Neural progenitor cell (in vitro differentiated cells): Measurements from ENCODE around the gene GOLGA6A. TPM values are rescaled to one million over a fixed set of nuclear protein-coding genes. Genes with fewer than 3 reads are reported as not detected.

Experiments
- DNase-seq: peaks from one replicate; pipeline ENCODE4 v3.0.0-alpha.2; 2016; ENCODE audit warnings: low spot score
- H2AFZ ChIP-seq: fragments of 200-600 bp; sonication (generic); replicated peaks from 2 replicates; pipeline ENCODE4 v1.6.1; 2016; ENCODE audit warnings: antibody characterized with exemption
- H3F3A ChIP-seq: fragments of 200-600 bp; sonication (generic); 2 replicates; pipeline ENCODE4 v1.6.1; 2016; ENCODE audit warnings: antibody characterized with exemption, low read depth
- H3K27ac ChIP-seq: fragments of 200-600 bp; sonication (generic); 2 replicates; pipeline ENCODE4 v1.5.1; 2016; ENCODE audit warnings: mild to moderate bottlenecking
- H3K27me3 ChIP-seq: fragments of 200-600 bp; sonication (generic); 2 replicates; pipeline ENCODE4 v1.6.1; 2016; ENCODE audit warnings: mild to moderate bottlenecking, moderate library complexity
- H3K36me3 ChIP-seq: fragments of 200-600 bp; sonication (generic); 2 replicates; pipeline ENCODE4 v1.5.1; 2016
- H3K4me1 ChIP-seq: fragments of 200-600 bp; sonication (generic); 2 replicates; pipeline ENCODE4 v1.6.1; 2016; ENCODE audit warnings: mixed run types
- H3K4me2 ChIP-seq: fragments of 200-600 bp; sonication (generic); 2 replicates; pipeline ENCODE4 v1.6.1; 2016
- H3K4me3 ChIP-seq: fragments of 200-600 bp; sonication (generic); 2 replicates; pipeline ENCODE4 v1.5.1; 2016
- H3K79me2 ChIP-seq: fragments of 200-600 bp; sonication (generic); 2 replicates; pipeline ENCODE4 v1.6.1; 2016; ENCODE audit warnings: low read depth
- H3K9ac ChIP-seq: fragments of 200-600 bp; sonication (generic); 2 replicates; pipeline ENCODE4 v1.6.1; 2016
- H3K9me3 ChIP-seq: fragments of 200-600 bp; sonication (generic); 2 replicates; pipeline ENCODE4 v1.5.1; 2016; ENCODE audit warnings: low read depth
- H4K20me1 ChIP-seq: fragments of 200-600 bp; sonication (generic); 2 replicates; pipeline ENCODE4 v1.6.1; 2016; ENCODE audit warnings: low read depth
- H3K27ac Mint-ChIP-seq: 3 replicates; pipeline ENCODE4 v1.8.0; 2021; ENCODE audit warnings: mixed read lengths
- H3K27me3 Mint-ChIP-seq: 2 replicates; pipeline ENCODE4 v1.8.0; 2022; ENCODE audit warnings: low read depth, mild to moderate bottlenecking, inconsistent platforms, moderate library complexity, mixed read lengths; ENCODE audit not compliant: insufficient read depth
- H3K36me3 Mint-ChIP-seq: 3 replicates; pipeline ENCODE4 v1.8.0; 2021; ENCODE audit warnings: mixed read lengths
- H3K4me1 Mint-ChIP-seq: 3 replicates; pipeline ENCODE4 v1.8.0; 2021; ENCODE audit warnings: mixed read lengths
- H3K4me3 Mint-ChIP-seq: 3 replicates; pipeline ENCODE4 v1.8.0; 2021; ENCODE audit warnings: mild to moderate bottlenecking, moderate library complexity, mixed read lengths
- H3K9me3 Mint-ChIP-seq: 3 replicates; pipeline ENCODE4 v1.8.0; 2020; ENCODE audit warnings: mixed read lengths
- EZH2 ChIP-seq: fragments of 200-600 bp; sonication (generic); IDR thresholded peaks from 2 replicates; pipeline ENCODE4 v1.6.1; 2017; ENCODE audit warnings: antibody characterized with exemption, mild to moderate bottlenecking, moderate library complexity
- EZH2phosphoT487 ChIP-seq: fragments of 200-600 bp; sonication (generic); IDR thresholded peaks from 2 replicates; pipeline ENCODE4 v1.6.1; 2017; ENCODE audit warnings: antibody characterized with exemption
- total RNA-seq: library from RNA; depleted of rRNA; stranded (reverse); fragments of >200 nt; gene quantifications from 2 replicates; pipeline ENCODE4 v1.2.3, GENCODE V29; 2015; ENCODE audit warnings: low replicate concordance
- TF ChIP-seq, protein P1 (sequence below): fragments of 200-600 bp; sonication (generic); IDR thresholded peaks from 2 replicates; pipeline ENCODE4 v1.5.1; 2017; ENCODE audit warnings: antibody characterized with exemption, mild to moderate bottlenecking

The GOLGA6A gene
- total RNA-seq, 1 donor from 2014 or later = 0.04 TPM

DNA sequence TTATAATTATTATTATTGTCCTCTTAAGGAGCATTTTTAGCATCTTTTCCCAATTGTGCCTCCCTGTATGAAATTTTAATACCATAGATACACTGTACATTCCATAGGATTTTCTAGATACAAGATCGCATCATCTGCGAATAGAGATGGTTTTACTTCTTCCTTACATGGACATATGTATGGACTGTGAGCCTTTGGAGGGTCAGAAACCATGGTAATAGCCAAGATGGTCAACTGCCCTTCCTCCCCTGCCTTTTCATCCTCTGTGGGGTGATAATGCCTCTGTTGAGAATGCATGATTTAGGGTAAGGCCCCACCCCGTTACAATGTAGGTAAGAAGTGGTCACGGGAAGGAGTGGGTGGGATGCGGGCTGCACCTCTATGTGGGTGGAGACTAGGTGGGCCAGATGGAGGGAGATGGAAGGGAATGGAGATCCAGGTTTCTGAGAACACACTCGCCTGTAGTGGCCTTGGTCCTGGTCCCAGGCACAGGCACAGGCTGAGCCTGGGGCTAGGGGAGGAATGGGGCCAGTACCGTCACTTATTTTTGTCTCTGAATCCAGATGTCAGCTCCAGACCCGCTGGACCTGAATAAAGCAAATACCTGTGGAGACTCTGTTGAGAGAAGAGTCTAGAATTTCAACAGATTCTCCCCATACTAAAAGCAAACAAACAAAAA lies 31.7 kb downstream of the GOLGA6A start:
- Histone ChIP-seq H3K4me2 (no peak overlapping the region), H3K9ac (no peak overlapping the region), H3K36me3 (no peaks in the 10 kb centered on the region), H3K27me3 (peaks cover 16% of the 10 kb centered on the region), H3K79me2 (no peaks in the 10 kb centered on the region), H3F3A (no peaks in the 10 kb centered on the region), H3K4me1 (peaks cover 4% of the 10 kb centered on the region), H4K20me1 (peaks cover 3% of the 10 kb centered on the region), H3K4me3 (no peak overlapping the region), H3K27ac (no peak overlapping the region), H2AFZ (no peak overlapping the region), H3K9me3 (no peaks in the 10 kb centered on the region)
- Mint-ChIP-seq H3K4me3 (no peak overlapping the region), H3K27ac (no peak overlapping the region), H3K9me3 (peaks cover 3% of the 10 kb centered on the region), H3K27me3 (peaks cover 8% of the 10 kb centered on the region), H3K4me1 (peaks cover 9% of the 10 kb centered on the region), H3K36me3 (no peaks in the 10 kb centered on the region)
- DNase-seq = no peak
- TF ChIP-seq EZH2 (no peak), EZH2phosphoT487 (no peak)

DNA sequence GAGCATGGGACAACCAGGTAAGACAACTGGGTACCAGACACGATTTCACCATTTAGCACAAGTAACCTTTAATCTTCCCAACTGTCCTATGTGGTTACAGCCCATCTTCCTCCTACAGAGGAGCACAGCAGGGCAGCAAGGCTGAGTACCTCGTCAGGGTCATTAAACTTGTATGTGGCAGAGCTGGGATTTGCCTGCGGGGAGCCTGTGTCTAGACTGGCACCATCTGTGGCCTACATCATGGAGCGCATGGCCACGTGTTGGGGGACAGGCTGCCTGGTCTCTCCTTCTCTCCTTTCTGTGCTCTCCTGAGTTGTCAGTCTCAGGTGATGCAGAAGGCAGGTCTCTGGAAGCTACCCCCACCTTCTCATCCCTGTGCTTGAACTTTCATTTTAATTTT lies 32.2 kb downstream of the GOLGA6A start:
- Mint-ChIP-seq H3K9me3 (peaks cover 3% of the 10 kb centered on the region), H3K36me3 (no peaks in the 10 kb centered on the region), H3K4me1 (peaks cover 9% of the 10 kb centered on the region), H3K4me3 (no peak overlapping the region), H3K27me3 (peaks cover 8% of the 10 kb centered on the region), H3K27ac (no peak overlapping the region)
- Histone ChIP-seq H3K9ac (no peak overlapping the region), H3K9me3 (no peaks in the 10 kb centered on the region), H3K79me2 (no peaks in the 10 kb centered on the region), H3K27me3 (peaks cover 10% of the 10 kb centered on the region), H4K20me1 (peaks cover 3% of the 10 kb centered on the region), H3K4me2 (no peak overlapping the region), H3K4me3 (no peak overlapping the region), H3K4me1 (peaks cover 4% of the 10 kb centered on the region), H3K36me3 (no peaks in the 10 kb centered on the region), H3K27ac (no peak overlapping the region), H3F3A (no peaks in the 10 kb centered on the region), H2AFZ (no peak overlapping the region)
- no peak for DNase-seq
- no peak for TF ChIP-seq EZH2
- no peak for TF ChIP-seq EZH2phosphoT487
- TF ChIP-seq, protein P1, sequence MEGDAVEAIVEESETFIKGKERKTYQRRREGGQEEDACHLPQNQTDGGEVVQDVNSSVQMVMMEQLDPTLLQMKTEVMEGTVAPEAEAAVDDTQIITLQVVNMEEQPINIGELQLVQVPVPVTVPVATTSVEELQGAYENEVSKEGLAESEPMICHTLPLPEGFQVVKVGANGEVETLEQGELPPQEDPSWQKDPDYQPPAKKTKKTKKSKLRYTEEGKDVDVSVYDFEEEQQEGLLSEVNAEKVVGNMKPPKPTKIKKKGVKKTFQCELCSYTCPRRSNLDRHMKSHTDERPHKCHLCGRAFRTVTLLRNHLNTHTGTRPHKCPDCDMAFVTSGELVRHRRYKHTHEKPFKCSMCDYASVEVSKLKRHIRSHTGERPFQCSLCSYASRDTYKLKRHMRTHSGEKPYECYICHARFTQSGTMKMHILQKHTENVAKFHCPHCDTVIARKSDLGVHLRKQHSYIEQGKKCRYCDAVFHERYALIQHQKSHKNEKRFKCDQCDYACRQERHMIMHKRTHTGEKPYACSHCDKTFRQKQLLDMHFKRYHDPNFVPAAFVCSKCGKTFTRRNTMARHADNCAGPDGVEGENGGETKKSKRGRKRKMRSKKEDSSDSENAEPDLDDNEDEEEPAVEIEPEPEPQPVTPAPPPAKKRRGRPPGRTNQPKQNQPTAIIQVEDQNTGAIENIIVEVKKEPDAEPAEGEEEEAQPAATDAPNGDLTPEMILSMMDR = no peak

DNA sequence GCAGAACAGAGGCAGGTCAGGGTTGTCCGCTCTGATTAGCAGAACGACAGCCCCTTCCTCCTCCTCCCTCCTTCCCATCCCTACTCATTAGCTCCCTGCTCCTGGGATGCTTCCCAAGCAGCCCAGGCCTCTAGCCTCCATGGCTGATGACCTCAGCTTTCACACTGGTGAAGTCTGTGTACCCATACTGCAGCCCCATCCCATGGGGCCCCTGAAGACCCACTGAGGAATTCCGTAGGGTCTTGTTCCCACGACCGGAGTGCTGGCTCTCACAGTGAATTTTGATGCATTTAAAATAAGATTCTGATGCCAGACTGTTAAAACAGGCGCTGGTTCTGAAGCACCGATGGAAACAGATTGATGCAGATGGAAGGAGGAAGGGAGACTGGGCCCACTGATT lies 36.1 kb downstream of the GOLGA6A start:
- H3K4me1 Mint-ChIP-seq = peaks cover 3% of the 10 kb centered on the region
- no peak overlapping the region for H3K4me3 Mint-ChIP-seq
- no peak overlapping the region for H3K27ac Mint-ChIP-seq
- H3K27me3 Mint-ChIP-seq = peaks cover 8% of the 10 kb centered on the region
- Histone ChIP-seq H3F3A (no peaks in the 10 kb centered on the region), H3K9ac (no peak overlapping the region), H3K27ac (no peak overlapping the region), H4K20me1 (peaks cover 3% of the 10 kb centered on the region), H3K79me2 (no peaks in the 10 kb centered on the region), H3K36me3 (no peaks in the 10 kb centered on the region), H3K4me1 (peaks cover 4% of the 10 kb centered on the region), H3K9me3 (no peaks in the 10 kb centered on the region), H3K4me3 (no peak overlapping the region), H2AFZ (no peak overlapping the region), H3K27me3 (no peaks in the 10 kb centered on the region), H3K4me2 (no peak overlapping the region)
- no peak for DNase-seq
- H3K36me3 Mint-ChIP-seq = no peaks in the 10 kb centered on the region
- no peaks in the 10 kb centered on the region for H3K9me3 Mint-ChIP-seq
- no peak for TF ChIP-seq EZH2phosphoT487
- no peak for TF ChIP-seq EZH2

DNA sequence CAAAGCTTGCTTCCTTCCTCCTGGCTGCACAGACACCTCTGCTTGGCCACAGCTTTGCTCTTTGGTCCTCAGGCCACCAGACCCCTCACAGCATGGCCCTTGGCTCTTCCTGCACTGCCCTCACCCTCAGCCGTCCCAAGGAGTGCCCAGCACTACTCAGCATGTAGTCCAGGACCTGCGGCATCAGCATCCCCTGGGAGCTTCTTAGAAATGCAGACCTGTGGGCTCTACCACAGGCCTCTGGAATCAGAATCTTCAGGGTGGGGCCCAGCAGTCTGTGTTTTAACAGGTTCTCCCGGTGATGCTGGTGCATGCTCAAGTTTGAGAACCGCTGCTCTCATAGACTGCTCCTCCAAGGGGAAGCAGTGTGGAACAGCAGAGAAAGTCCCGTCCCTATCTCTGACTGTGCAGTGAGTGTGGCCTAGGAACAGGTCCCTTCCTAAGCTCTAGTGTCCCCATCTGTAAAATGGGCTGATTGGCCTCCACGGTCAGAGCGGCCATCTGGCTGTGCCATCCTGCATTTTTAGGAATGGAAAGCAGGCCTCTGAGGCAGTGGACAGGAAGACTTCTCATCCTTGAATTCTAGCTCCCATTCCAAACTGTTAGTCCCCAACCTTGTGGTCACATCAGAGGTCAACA lies 36.6 kb downstream of the GOLGA6A start:
- H2AFZ ChIP-seq = no peak overlapping the region
- H3K9me3 Mint-ChIP-seq = no peaks in the 10 kb centered on the region
- no peaks in the 10 kb centered on the region for H3K36me3 ChIP-seq
- DNase-seq = no peak
- no peak overlapping the region for H3K4me3 Mint-ChIP-seq
- no peak overlapping the region for H3K27ac ChIP-seq
- H3K9me3 ChIP-seq = no peaks in the 10 kb centered on the region
- no peak overlapping the region for H3K4me2 ChIP-seq
- peaks cover 8% of the 10 kb centered on the region for H3K27me3 Mint-ChIP-seq
- peaks cover 8% of the 10 kb centered on the region for H3K4me1 Mint-ChIP-seq
- H3K4me1 ChIP-seq = peaks cover 4% of the 10 kb centered on the region
- H4K20me1 ChIP-seq = peaks cover 3% of the 10 kb centered on the region
- no peak overlapping the region for H3K4me3 ChIP-seq
- TF ChIP-seq EZH2phosphoT487 = no peak
- no peak for TF ChIP-seq EZH2
- TF ChIP-seq, protein P1 = no peak
- no peak overlapping the region for H3K27ac Mint-ChIP-seq
- H3K79me2 ChIP-seq = no peaks in the 10 kb centered on the region
- no peaks in the 10 kb centered on the region for H3F3A ChIP-seq
- no peaks in the 10 kb centered on the region for H3K36me3 Mint-ChIP-seq
- no peaks in the 10 kb centered on the region for H3K27me3 ChIP-seq
- H3K9ac ChIP-seq = no peak overlapping the region
